NCI-H187 treated with DMSO at 0.1 percent for 48 hours (cell line): ENCODE measurements around the gene ARMCX2.
"Not testable (repeated sequence)": the region's sequence is repeated elsewhere in the genome, so short reads cannot be mapped to it uniquely, and the experiment has no call there.

Source experiments
- DNase-seq: peaks from one replicate; lab custom pipeline; 2025; lab: John Stamatoyannopoulos, UW

ARMCX2 gene

DNA sequence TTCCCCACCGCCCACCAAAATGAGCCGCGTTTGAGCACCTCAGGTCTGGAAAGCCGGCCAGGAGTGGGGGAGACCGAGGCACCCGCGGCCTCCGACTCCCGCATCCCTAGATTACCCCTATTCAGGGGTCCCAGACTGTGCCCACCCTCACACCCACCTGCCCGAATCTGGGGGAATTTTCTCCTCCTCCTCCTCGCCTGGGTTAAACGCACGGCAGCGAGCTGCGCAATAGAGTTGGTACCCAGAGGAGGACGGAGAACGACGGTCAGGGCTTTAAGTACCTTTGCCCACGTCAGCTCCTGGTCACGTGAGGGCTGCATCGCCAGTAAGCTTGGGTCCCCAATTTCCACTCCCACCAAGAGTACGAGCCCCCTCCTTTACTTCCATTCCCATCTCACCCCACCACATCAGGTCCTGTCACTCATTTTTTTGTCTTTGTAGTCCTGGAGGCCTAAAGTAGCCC, at the start of gene ARMCX2:
TSS of gene ARMCX2 (minus strand) at position 250 of the 463 bp plus-strand sequence. CDS start 2,262 bp downstream, outside the sequence.
- DNase-seq = peak; percentile 23

DNA sequence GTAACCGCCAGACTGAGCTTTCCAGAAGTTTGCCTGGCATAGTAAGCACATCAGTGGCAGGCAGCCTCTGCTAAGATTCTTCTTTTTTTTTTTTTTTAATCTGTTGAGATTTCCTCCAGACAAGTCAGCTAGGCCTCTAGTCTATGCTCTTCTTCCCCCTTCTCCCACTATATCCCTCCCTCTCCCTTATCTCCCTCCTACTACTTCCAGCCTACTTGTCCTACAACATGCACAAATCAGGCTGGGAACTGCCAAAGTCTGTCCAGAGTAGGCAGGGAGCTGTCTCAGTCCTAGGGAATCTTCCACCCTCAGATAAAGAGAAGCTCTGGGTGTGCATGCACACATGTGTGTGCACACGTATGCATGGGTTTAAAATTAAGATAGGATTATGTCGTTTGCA, 49.7 kb upstream of the ARMCX2 start:
- DNase-seq = no peak

DNA sequence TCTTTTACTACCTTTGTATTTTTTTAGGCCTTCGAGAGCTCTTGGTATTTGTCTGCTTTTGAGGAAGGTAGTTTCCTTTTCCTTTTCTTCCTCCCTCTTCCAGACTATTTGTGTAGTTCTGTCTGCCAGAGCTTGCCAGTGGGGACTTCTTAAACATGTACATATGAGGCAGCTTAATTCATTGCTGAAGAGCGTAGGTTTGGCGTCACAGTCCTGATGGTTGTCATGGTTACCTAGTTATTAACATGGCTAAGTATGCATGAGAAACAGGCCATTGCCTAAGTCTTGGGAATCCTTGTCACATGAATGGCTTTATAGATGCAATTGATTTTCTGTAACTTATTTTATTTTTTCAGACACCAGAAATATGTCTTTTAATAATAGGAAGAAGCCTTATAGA, 48.5 kb upstream of the ARMCX2 start:
- no peak for DNase-seq

DNA sequence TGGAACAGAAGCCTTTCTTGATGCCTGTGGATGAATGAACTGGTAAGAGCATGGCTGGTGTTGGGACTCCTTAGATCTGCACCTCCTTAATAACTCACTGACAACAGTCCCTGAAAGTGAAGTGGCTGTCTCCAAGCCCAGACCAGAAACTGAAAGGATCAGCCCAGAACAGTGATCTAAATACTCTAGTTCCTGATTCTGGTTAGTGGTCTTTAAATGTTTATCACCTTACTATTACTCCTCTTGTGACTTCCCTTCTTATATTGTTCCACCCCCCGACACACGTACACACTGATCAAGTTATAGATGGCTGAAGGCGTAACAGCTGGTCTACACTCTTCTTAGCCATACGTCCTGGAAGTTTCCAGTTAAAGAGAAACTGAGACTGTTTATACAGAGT, 33.8 kb upstream of the ARMCX2 start:
- DNase-seq = no peak

DNA sequence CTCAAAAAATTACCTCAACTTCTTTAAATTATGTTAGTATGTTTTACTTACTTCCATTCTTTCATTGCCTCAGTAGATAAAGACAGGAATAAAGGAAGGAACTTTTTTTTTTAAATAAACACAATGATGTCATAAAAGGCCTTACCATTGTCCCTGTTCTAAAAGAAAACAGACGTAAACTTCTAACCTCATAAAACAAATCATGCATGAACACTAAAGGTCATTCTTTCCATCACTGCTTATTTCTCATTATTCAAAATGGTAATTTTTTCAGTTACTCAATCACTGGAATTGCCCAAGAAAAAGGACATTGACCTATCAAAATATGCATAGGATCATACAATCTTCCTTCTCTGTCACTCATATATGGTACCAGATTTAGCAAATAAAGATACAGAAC, 32.2 kb upstream of the ARMCX2 start:
- DNase-seq = no peak

DNA sequence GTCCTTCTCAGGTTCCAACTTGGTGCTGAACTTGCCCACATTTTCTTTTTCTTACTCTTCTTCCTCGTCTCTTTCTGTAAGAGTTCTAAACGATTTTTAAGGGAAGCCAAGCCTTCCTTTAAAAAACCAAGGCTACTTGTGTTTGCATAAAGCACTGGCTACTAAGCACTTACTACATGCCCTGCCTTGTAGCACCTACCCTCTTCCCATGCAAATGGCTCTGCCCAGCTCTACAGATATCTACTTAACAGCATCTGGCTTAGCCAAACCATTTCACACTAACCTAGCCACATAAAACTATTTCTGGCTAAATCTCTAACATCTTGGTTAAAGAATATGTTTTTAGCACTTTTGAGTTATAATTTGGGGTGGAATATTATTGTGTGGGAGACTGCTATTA, 26.9 kb upstream of the ARMCX2 start:
- DNase-seq = no peak

DNA sequence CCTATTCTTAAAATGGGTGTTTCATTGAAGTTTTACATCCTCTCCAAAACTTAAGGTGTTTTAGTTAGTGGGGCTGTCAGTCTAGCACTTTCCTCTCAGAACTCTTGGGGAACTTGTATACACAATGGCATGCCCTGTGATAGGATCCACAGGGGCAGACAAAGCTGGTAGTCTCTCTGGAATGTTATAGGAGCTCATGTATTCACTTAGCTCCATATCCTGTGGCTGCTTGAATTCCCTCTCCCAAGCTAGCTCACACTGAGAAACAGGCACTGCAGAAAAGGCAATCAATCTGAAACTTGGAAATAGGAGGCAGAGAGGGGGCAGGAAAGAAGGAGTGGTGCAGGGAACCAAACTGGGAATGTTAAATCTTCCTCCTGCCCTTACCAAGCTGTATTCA, 26.3 kb upstream of the ARMCX2 start:
- DNase-seq = no peak

DNA sequence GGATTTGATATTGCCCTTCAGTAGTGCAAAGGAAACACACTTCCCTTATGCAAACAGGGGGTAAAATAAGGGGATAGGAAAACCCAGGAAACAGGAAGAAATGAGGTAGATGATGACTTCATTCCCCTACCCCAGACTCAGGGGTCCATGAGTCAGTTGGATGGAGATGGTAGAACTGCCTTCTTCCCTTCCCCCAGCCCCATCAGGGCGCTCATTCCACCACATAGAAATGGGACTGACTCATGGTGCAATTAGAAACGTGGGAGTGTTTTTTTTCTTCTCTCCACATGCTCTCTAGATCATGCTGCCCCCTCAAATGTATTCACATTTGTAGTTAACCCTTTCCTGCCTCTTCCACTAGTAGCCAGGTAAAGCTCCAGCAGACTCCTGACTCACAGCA, 23.1 kb upstream of the ARMCX2 start:
- DNase-seq = no peak

DNA sequence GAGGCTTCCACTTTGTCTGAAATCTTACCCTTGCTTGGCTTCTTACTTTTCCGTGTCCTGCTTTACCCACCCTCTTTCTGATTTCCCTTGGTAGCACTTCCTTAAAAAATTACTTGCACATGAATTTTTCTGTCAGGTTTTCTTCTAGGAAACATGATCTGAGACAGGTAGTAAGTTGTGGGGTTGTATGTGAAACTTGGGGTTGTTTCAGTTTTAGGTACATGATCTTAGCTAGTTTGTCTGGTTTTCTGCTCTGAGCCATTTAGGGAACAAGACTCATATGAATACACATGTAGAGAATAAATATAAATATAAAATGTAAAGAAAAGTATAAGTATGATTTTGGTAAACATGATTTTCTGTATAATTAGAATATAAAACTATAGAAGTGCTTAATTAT, 17.4 kb upstream of the ARMCX2 start:
- no peak for DNase-seq

DNA sequence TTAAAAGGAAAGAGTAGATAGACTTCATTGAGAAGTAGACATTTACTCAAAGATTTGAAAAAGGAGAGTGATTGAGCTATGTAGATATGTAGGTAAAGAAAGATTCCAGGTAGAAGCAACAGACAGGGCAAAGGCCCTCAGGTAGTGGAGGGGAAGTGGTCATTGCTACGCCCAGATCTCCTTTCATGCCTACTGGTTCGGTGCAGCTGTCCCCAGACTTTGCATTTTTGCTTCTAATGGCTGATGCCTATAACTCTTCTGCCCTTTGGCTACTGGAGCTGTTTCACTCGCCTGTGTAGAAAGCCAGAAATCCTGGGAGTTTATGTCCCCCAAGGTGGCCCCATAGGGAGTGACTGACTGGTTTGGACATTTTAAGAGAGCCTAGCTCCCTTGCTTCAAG, 16.9 kb upstream of the ARMCX2 start:
- DNase-seq = no peak

DNA sequence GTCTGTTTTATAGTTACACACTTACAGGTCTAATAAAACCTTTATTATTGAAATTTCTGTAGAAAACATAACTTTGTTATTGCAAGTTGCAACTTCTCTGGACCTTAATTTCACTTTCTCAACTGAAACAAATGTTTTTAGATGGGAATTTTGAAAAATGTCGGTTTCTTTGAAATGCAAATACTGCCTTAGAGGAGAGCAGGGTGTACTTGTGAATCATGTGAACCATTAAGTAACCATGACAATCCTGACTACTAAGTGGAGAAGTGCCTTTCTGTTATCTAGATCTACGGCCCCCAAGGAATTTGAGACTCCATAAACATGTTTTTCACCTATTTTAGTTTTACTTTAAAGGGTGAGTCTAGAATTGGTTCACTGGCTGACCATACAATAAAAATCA, 8.5 kb upstream of the ARMCX2 start:
- peak; percentile 77 for DNase-seq

DNA sequence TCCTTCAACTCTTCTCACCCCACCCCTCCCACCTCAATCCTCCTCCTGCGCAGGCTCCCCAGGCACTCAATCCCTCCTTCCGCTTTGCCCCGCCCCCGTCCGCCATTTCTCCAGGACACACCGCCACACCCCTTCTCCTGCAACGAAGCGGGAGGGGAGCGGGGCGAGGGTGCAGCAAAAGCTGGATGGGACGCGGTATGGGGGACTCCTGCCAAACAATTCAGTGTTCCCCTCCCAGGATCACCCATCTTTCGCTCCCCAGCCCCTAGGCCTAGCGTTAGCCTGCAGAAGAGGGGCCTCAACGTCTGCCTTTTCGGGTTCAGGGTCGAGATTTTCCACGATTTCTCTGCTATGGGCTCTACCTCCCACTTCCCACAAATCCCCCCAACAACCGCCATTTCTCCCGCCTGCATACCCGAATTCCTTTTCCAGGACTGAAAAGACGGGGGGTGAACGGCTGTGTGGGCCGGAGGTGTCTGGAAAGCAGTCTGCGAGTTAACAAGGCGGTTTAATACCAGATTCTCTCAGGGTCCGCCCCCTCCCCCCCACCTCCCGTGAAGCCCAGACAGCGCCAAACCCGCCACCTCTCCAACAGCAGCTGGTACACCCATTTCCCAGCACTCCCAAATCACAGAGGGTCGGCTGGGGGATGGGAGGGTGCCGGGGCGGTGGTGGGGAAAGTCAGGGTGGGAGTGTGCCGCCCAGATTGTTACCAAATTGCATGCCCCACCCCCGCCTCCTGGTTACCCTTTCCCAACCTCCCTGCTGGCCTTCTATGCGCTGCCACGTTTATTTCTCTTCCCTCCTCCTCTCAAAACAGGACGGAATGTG, 774 bp downstream of the ARMCX2 start:
- peak; percentile 54 for DNase-seq

DNA sequence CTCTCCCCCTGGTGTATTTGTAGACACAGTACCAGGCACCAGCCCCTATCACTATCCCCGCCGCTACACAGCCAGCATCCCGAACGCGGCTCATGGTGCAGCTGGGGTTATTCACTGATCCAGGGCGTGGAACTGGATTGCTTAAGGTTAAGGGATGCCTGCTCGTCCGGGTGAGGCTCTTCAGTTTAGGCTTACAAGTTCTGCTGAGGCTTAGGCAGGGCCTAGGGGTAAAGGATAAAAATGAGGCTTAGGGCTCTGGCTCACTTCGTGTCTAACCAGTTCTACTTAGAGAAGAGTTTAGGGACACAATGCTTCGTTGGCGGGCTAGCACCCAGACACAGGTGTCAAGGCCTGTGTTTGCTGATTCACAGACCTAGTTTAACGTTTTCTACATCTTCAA, 2.2 kb downstream of the ARMCX2 start:
- no peak for DNase-seq

DNA sequence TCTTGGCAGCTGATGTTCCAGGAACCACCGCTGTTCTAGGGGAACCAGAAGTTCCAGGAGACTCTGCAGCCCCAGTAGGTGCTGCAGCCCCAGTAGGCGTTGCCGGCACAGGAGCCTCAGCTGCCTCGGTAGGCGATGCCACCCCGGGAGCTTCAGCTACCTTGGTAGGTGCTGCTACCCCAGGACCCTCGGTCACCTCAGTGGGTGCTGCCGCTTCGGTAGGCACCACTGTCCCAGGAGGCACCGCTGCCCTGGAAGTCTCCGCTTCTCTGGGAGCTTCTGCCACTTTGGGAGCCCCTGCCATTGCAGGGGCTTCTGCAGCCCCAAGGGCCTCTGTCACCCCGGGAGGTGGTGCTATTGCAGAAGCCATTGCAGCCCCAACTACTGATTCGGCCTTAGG, 2.8 kb downstream of the ARMCX2 start:
- no peak for DNase-seq

DNA sequence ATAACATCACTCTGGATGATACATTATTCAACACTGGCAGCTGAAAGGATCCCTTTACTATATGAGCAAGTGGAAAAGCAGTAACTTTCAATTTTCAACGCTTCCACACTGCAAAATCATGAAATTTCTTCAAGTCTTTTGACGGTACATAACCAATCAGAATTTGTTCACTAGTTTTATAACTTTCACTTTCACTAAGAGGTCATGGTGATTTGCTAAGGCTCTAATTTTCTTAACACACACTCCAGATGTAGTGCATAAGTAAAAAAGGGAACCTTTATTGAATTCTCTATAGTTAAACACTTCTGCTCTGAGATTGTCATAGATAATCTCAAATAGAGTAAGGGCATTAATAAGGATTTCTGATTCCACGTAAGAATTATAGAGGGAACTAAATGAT, 4.1 kb downstream of the ARMCX2 start:
- no peak for DNase-seq

DNA sequence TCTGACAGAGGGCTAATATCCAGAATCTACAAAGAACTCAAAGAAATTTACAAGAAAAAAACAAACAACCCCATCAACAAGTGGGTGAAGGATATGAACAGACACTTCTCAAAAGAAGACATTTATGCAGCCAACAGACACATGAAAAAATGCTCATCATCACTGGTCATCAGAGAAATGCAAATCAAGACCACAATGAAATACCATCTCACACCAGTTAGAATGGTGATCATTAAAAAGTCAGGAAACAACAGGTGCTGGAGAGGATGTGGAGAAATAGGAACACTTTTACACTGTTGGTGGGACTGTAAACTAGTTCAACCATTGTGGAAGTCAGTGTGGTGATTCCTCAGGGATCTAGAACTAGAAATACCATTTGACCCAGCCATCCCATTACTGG, 11.9 kb downstream of the ARMCX2 start:
- not testable (repeated sequence) for DNase-seq

DNA sequence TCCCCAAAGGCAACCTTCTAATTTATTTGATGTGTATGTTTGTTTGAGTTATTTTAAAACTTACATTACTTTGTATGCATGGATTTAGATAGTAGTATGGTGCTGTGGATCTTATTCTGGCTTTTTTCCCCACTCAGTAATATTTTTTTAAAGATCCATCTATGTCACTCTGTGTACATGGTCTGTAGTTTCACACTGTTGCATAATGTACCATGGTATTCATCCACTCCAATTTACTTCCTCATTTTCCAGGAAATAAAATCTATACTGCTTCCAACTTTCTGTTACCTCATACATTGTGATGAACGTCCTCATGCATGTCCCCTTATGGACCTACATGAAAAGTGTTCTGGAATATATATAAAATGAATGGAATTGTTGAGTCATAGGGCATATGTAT, 17.6 kb downstream of the ARMCX2 start:
- DNase-seq = no peak

DNA sequence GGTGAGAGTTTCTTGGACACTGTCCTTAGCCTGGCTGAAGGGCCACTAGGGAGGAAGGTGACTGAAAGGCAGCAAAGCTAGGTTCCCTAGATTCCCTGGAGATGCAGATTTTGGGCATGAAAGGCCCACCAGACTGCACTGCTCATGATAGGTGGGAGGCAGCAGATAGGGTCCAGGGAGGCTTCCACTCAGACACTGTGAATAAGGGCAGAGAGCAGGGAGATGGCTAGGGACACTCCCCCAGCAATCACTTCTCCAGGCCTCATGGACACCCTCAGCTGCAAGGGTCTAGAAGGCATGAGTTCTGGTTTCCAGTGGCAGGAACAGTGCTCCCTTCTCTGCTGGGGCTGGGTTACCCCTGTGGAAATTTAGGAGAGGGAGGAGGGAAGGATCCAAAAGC, 20.1 kb downstream of the ARMCX2 start:
- no peak for DNase-seq

DNA sequence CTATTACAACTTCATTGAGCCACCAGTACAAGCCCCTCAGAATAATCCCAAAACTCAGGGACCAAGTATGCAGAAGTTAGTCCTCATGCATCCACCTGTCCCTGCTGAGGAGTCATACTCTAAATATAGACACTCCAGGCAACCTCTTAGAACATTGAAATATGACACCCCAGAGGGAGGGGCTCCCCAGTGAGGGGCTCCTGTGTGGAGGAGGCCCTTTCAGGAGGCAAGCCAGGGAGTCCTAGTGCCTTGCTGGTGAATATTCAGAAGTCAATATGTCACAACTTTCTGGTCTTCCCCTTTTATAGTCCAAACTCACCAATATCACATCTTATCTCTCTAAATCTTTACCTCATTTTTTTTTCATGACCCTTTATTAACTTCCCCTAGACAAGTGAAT, 40.3 kb downstream of the ARMCX2 start:
- peak; percentile 10 for DNase-seq

DNA sequence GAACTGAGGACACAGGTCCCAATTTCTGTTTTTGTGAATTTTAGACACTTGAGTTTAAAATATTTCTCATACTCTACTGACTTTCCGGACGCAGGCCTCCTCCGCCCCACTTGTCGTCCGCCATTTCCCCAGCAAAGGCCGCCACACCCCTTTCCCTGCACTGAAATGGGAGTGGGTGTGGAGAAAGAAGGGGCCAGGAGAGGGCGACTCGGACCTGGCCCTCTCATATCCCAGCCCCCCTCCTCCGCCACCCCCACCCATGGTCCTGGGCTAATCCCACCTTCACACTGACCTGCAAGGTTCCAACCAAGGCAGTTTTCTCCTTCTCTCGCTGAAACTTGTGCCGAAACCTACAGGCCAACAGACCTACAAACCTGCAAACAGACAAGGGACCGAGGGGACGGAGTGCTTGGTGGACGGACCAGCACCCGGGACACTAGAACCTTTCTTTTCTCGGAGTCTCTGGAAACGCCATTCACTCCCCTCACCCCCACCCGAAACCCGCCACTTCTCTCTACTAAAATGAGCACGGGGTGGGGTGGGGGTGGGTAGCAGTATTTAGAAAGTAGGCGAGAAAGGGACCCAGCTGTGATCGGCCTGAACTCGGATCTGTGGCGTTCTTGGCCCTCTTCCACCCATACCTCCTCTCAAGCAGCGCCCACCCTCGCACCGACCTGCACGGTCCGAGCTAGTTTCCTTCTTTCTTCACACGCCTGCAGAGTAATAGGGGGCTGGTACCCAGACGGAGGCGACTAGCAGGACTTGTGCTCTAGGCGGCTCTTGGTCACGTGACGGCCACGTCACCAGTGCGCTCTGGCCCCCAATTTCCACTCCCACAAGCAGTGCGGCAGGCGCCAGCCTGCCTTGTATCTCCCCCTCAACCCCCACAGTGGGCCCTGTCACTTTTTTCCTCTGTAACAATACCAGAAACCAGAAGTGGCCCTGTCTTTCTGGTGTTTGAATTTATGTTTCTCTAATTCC, 42.1 kb downstream of the ARMCX2 start, which contains the start of gene ARMCX6:
TSS of gene ARMCX6 (minus strand) at position 790 of the 981 bp plus-strand sequence. CDS start 1,380 bp downstream, outside the sequence.
- DNase-seq = peak; percentile 2

DNA sequence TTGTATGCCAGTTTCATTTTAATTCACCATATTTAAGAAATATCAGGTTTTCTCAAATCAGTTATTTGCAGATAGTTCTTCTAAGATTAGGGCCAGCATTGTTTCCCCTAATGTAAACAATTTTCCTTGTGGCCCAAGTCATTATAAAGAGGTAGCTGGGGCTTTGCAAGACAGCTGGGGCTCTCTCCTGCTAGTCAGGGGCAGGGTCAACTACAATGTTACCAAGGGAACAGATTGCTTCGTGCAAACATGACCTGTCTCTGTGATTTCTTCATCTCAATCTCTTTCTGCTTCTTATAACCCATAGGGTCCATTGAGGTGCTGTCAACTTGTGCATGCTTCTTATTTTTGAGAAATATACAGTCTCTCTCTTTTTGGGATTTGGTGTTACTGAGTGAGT, 53.9 kb downstream of the ARMCX2 start:
- no peak for DNase-seq
